Astrocyte of the spinal cord (primary cell): ENCODE measurements around the gene GSDME.

Experiments used
- DNase-seq: peaks from one replicate; pipeline ENCODE4 v3.0.0; 2011; ENCODE audit warnings: low read depth, low spot score
- H3K4me3 ChIP-seq: 2 replicates; pipeline ENCODE4 v1.5.1; 2011; ENCODE audit warnings: low read depth, mild to moderate bottlenecking, low read length, moderate library complexity
- CTCF ChIP-seq: IDR thresholded peaks from 2 replicates; pipeline ENCODE4 v1.5.1; 2012; ENCODE audit warnings: low read depth, mild to moderate bottlenecking, low read length, inconsistent platforms
- in situ Hi-C: cut with HindIII; loops from 2 replicates; pipeline ENCODE4 v1.10.0; 2017; ENCODE audit warnings: low sequenced_read_pairs

Gene GSDME

GRCh38 chr7:24754906-24755506 lies 2.3 kb downstream of the GSDME start:
- DNase-seq: no peak
- H3K4me3 ChIP-seq: no peak overlapping the region
- in situ Hi-C loops: no loop called here
- TF ChIP-seq CTCF: no peak

- TF ChIP-seq CTCF: no peak
- DNase-seq: no peak
- in situ Hi-C loops: no loop called here
- no peak overlapping the region for H3K4me3 ChIP-seq
These were observed 5.0 kb downstream of the GSDME start for GRCh38 chr7:24752073-24752800.

- DNase-seq: no peak
- TF ChIP-seq CTCF: no peak
- H3K4me3 ChIP-seq: no peak overlapping the region
- in situ Hi-C loops: no loop called here
These were observed 5.8 kb downstream of the GSDME start for GRCh38 chr7:24751484-24751883.

GRCh38 chr7:24750441-24751055 lies 6.7 kb downstream of the GSDME start:
- DNase-seq: no peak
- TF ChIP-seq CTCF: no peak
- no peak overlapping the region for H3K4me3 ChIP-seq
- in situ Hi-C loops: no loop called here

GRCh38 chr7:24748521-24748920 lies 8.7 kb downstream of the GSDME start:
- no peak overlapping the region for H3K4me3 ChIP-seq
- no peak for DNase-seq
- TF ChIP-seq CTCF: no peak
- in situ Hi-C loops: no loop called here

GRCh38 chr7:24745355-24745754 lies 11.9 kb downstream of the GSDME start:
- no peak for DNase-seq
- H3K4me3 ChIP-seq: no peak overlapping the region
- no peak for TF ChIP-seq CTCF
- in situ Hi-C loops: no loop called here
